22Rv1 (cell line): ENCODE results near the gene KCNJ1.

Experiments
- ZFX ChIP-seq: fragments of 450-650 bp; IDR thresholded peaks from 2 replicates; pipeline ENCODE4 v1.6.1; 2017; ENCODE audit warnings: antibody characterized with exemption, borderline replicate concordance
- TF ChIP-seq, protein P1 (sequence below): fragments of 450-650 bp; IDR thresholded peaks from 2 replicates; pipeline ENCODE4 v1.5.1; 2017; ENCODE audit warnings: mild to moderate bottlenecking

DNA sequence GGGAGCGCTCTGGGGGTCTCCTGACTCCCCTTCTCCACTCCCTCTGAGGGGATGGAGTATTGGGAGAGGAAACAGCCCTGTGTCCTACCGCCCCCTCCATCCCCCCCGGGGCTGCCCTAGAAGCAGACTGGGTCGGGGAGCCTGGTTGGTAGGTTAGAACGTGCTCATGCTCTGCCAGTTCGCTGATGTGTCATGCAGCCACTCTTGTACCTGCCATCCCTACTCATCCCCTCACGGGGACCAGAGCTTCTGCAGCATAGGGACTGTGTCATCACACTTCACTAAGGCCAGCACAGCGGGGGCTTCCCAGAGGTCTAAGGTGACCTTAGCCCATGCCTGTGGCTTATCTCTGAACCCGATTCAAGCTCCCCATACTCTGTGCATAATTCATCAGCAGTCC is 4.7 kb downstream of the KCNJ1 start:
- TF ChIP-seq, protein P1, sequence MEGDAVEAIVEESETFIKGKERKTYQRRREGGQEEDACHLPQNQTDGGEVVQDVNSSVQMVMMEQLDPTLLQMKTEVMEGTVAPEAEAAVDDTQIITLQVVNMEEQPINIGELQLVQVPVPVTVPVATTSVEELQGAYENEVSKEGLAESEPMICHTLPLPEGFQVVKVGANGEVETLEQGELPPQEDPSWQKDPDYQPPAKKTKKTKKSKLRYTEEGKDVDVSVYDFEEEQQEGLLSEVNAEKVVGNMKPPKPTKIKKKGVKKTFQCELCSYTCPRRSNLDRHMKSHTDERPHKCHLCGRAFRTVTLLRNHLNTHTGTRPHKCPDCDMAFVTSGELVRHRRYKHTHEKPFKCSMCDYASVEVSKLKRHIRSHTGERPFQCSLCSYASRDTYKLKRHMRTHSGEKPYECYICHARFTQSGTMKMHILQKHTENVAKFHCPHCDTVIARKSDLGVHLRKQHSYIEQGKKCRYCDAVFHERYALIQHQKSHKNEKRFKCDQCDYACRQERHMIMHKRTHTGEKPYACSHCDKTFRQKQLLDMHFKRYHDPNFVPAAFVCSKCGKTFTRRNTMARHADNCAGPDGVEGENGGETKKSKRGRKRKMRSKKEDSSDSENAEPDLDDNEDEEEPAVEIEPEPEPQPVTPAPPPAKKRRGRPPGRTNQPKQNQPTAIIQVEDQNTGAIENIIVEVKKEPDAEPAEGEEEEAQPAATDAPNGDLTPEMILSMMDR: no peak
- TF ChIP-seq ZFX: no peak
